Measurements from ENCODE around the gene LRCOL1. TPM values are rescaled to one million over a fixed set of nuclear protein-coding genes. Genes with fewer than 3 reads are reported as not detected.
A peak's percentile ranks its signal among the peaks of the same experiment; 100 is the strongest.

Gene LRCOL1
- total RNA-seq (2021; ENCODE audit: unreplicated experiment) (not detected), Bru-seq, nascent RNA (not detected), BruChase-seq, experiment 1, labeled RNA remaining after a 6-hour chase (percentile 23 among the genes with signal in this experiment), BruChase-seq, experiment 2, labeled RNA remaining after a 2-hour chase (percentile 7 among the genes with signal in this experiment)
- not detected in 2 replicates for polyA plus RNA-seq (2012)
- long read RNA-seq: 0 reads

DNA sequence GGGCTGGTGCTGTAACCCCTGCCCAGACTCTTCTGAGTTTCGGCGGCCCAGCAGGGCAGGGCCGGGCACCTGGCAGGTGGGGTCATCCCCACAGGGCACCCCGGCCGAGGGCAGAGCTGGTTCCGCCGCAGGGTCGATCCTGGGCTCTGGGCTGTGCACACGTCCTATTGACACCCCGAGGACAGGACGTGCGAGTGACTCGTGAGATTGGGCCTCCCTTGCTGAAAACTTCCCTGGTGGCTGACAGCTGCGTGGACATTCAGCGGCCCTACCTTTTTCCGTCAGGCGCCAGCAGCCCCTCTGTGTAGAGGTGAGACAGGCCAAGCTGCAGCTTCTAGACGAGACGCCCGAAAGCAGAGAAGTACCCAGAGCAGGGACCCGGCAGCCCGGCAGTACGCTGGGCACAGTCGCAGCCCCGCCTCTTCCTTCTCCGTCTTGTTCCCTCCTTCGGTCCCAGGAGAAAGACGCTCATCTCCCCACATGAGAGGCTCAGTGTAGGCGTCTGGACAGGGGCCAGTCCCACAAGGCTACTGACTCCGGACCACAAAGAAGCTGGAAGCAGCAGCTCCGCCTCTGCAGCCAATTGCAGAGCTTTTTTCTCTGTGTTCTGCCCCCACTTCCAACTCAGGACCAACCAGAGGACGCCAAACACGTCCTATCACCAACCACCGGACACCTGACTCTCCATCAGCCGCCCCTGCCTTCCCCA lies at the start of gene LRCOL1:
TSS of gene LRCOL1 (minus strand) at position 532 of the 709 bp plus-strand sequence. CDS start 4,331 bp downstream, outside the sequence.
- Histone ChIP-seq H3K4me2 (ENCODE audit: low read length) (no peak within 1 kb of the TSS), H3K79me2 (ENCODE audit: insufficient read depth, low read length) (no peaks in the 10 kb centered on the region), H4K20me1 (ENCODE audit: insufficient read depth) (no peaks in the 10 kb centered on the region), H3K27ac (ENCODE audit: low read depth, low read length) (no peak within 1 kb of the TSS), H3K4me3 (replicated peaks in 1 of 2; ENCODE audit: low read depth in 1 of 2, low read length in 2 of 2) (no peak within 1 kb of the TSS), H2AFZ (ENCODE audit: low read depth, low read length, poor library complexity, severe bottlenecking) (no peak within 1 kb of the TSS), H3K9ac (ENCODE audit: low read length) (no peak within 1 kb of the TSS), H3K27me3 (ENCODE audit: insufficient read depth, low read length) (no peaks in the 10 kb centered on the region), H3K9me3 (ENCODE audit: control insufficient read depth in 1 of 2, insufficient read depth in 1 of 2, low read depth in 1 of 2, low read length in 2 of 2) (no peaks in the 10 kb centered on the region), H3K36me3 (ENCODE audit: control insufficient read depth in 1 of 2, insufficient read depth in 2 of 2, low read length in 2 of 2) (no peaks in the 10 kb centered on the region), H3K9me2 (ENCODE audit: insufficient read depth) (no peaks in the 10 kb centered on the region), H3K4me1 (ENCODE audit: control insufficient read depth in 1 of 2, insufficient read depth in 2 of 2, low read length in 2 of 2) (peaks cover 0 to 7% of the 10 kb centered on the region in 2 experiments; a peak in 2 of 4 replicates)
- intact Hi-C loops (cut with micrococcal nuclease): no loop called here
- DNase-seq (ENCODE audit: low read depth, low spot score) (no peak), ATAC-seq (no peak)
- no TSS peak for BruUV-seq (replicated peaks)
- ChIA-PET RAD21 (ENCODE audit: low non-redundant PET in 1 of 2, low total read pairs in 2 of 2, uncharacterized antibody in 2 of 2, unreplicated experiment in 2 of 2) (no interaction called here), CTCF (no interaction called here), POLR2A (no interaction called here)
- no peak for TF ChIP-seq MAX (IDR thresholded peaks at IDR 0.05)
- no peak for TF ChIP-seq POLR2A (IDR thresholded peaks at IDR 0.05; ENCODE audit: borderline replicate concordance, extremely low read depth, insufficient read depth, insufficient read length)
- TF ChIP-seq EZH2phosphoT487 (IDR thresholded peaks at IDR 0.05; ENCODE audit: borderline replicate concordance): no peak
- TF ChIP-seq, protein P1, sequence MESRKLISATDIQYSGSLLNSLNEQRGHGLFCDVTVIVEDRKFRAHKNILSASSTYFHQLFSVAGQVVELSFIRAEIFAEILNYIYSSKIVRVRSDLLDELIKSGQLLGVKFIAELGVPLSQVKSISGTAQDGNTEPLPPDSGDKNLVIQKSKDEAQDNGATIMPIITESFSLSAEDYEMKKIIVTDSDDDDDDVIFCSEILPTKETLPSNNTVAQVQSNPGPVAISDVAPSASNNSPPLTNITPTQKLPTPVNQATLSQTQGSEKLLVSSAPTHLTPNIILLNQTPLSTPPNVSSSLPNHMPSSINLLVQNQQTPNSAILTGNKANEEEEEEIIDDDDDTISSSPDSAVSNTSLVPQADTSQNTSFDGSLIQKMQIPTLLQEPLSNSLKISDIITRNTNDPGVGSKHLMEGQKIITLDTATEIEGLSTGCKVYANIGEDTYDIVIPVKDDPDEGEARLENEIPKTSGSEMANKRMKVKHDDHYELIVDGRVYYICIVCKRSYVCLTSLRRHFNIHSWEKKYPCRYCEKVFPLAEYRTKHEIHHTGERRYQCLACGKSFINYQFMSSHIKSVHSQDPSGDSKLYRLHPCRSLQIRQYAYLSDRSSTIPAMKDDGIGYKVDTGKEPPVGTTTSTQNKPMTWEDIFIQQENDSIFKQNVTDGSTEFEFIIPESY (IDR thresholded peaks at IDR 0.05; ENCODE audit: extremely low read depth, insufficient replicate concordance, low read length): no peak

DNA sequence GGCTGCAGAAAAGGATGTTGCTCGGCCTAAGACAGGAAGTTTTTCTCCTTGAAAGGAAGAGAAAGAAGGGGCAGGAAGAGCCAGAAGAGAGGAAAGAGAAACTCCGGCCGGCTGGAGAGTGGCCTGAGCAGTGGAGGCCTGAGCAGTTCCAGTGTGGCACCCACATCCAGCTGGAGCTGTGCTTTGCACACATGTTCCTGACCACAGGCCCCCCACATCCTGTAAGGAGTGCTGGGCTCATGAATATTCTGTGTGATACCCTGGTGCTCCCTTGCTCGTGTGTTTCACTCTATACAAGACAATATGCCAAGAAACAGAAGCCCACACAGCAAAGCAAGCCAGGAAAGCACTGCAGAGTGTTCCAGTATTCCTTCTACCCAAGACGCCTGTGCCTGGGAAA lies 49.7 kb upstream of the LRCOL1 start:
- intact Hi-C loops (cut with micrococcal nuclease): no loop called here
- H3K9me2 ChIP-seq (ENCODE audit: insufficient read depth): no peaks in the 10 kb centered on the region
- H3K4me3 ChIP-seq (replicated peaks in 1 of 2; ENCODE audit: low read depth in 1 of 2, low read length in 2 of 2): no peak overlapping the region
- no peak for DNase-seq (ENCODE audit: low read depth, low spot score)
- ChIA-PET CTCF (no interaction called here), RAD21 (ENCODE audit: low non-redundant PET in 1 of 2, low total read pairs in 2 of 2, uncharacterized antibody in 2 of 2, unreplicated experiment in 2 of 2) (no interaction called here), POLR2A (no interaction called here)
- H3K79me2 ChIP-seq (ENCODE audit: insufficient read depth, low read length): 0 out of 2 replicates have a peak, but pooled peaks cover 3% of the 10 kb centered on the region
- H3K9ac ChIP-seq (ENCODE audit: low read length): no peak overlapping the region
- no peaks in the 10 kb centered on the region for H3K4me1 ChIP-seq (ENCODE audit: control insufficient read depth in 1 of 2, insufficient read depth in 2 of 2, low read length in 2 of 2)
- H3K9me3 ChIP-seq (ENCODE audit: control insufficient read depth in 1 of 2, insufficient read depth in 1 of 2, low read depth in 1 of 2, low read length in 2 of 2): no peaks in the 10 kb centered on the region
- no peak for ATAC-seq
- H2AFZ ChIP-seq (ENCODE audit: low read depth, low read length, poor library complexity, severe bottlenecking): no peak overlapping the region
- no peak overlapping the region for H3K4me2 ChIP-seq (ENCODE audit: low read length)
- H3K36me3 ChIP-seq (ENCODE audit: control insufficient read depth in 1 of 2, insufficient read depth in 2 of 2, low read length in 2 of 2): peaks cover 62 to 76% of the 10 kb centered on the region in 2 experiments
- no peaks in the 10 kb centered on the region for H3K27me3 ChIP-seq (ENCODE audit: insufficient read depth, low read length)
- BruUV-seq (replicated peaks): no TSS peak
- no peaks in the 10 kb centered on the region for H4K20me1 ChIP-seq (ENCODE audit: insufficient read depth)
- no peak overlapping the region for H3K27ac ChIP-seq (ENCODE audit: low read depth, low read length)
- no peak for TF ChIP-seq YY1 (IDR thresholded peaks at IDR 0.05; ENCODE audit: extremely low read depth, insufficient replicate concordance, low read depth, low read length)
- no peak for TF ChIP-seq JUND (IDR thresholded peaks at IDR 0.05)
- TF ChIP-seq FOSL1 (IDR thresholded peaks at IDR 0.05; ENCODE audit: low read depth): no peak
- no peak for TF ChIP-seq POLR2A (IDR thresholded peaks at IDR 0.05; ENCODE audit: borderline replicate concordance, extremely low read depth, insufficient read depth, insufficient read length)
- TF ChIP-seq TCF7L2 (IDR thresholded peaks at IDR 0.05; ENCODE audit: borderline replicate concordance, extremely low read depth, insufficient read depth, insufficient read length): no peak
- TF ChIP-seq EZH2phosphoT487 (IDR thresholded peaks at IDR 0.05; ENCODE audit: borderline replicate concordance): no peak
- no peak for TF ChIP-seq EGR1 (IDR thresholded peaks at IDR 0.05; ENCODE audit: low read depth)
- TF ChIP-seq CEBPB (IDR thresholded peaks at IDR 0.05; ENCODE audit: low read depth): no peak
- no peak for TF ChIP-seq RAD21 (IDR thresholded peaks at IDR 0.05; ENCODE audit: low read depth)
- TF ChIP-seq POLR2AphosphoS5 (IDR thresholded peaks at IDR 0.05; ENCODE audit: low read depth, low read length): no peak
- TF ChIP-seq ZFX (IDR thresholded peaks at IDR 0.05): no peak
- no peak for TF ChIP-seq SP1 (IDR thresholded peaks at IDR 0.05; ENCODE audit: low read depth)
